SHP77 treated with DMSO at 0.1 percent for 48 hours (cell line): Measurements from ENCODE around the gene OAT.

Source experiments
- DNase-seq: peaks from one replicate; lab custom pipeline; 2025; lab: John Stamatoyannopoulos, UW

The OAT gene

GRCh38 chr10:124418726-124419501 lies at the start of gene OAT:
TSS of gene OAT (minus strand) at chr10:124418923. CDS start at chr10:124412171, 6,752 bp downstream.
- peak; percentile 89 for DNase-seq

DNA sequence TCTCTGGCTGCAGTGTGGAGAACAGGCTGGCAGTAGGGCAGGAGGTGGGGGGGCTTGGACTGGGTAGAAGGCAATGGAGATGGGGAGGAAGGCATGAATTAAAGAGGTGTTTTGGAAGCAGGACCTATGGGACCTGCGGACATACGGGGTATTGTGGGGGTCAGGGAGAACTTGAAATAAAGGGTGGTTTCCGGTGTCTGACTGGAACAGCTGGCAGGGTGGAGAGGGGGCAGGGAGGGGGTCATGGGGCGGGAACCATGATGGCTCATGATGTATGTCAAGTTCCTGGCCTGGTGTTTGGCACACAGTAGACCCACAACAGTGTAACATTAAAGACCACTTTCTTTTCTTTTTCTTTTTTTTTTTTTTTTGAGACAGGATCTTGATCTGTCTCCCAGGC lies 48.4 kb upstream of the OAT start:
- DNase-seq: no peak

GRCh38 chr10:124465777-124466488 lies 47.2 kb upstream of the OAT start:
- no peak for DNase-seq

DNA sequence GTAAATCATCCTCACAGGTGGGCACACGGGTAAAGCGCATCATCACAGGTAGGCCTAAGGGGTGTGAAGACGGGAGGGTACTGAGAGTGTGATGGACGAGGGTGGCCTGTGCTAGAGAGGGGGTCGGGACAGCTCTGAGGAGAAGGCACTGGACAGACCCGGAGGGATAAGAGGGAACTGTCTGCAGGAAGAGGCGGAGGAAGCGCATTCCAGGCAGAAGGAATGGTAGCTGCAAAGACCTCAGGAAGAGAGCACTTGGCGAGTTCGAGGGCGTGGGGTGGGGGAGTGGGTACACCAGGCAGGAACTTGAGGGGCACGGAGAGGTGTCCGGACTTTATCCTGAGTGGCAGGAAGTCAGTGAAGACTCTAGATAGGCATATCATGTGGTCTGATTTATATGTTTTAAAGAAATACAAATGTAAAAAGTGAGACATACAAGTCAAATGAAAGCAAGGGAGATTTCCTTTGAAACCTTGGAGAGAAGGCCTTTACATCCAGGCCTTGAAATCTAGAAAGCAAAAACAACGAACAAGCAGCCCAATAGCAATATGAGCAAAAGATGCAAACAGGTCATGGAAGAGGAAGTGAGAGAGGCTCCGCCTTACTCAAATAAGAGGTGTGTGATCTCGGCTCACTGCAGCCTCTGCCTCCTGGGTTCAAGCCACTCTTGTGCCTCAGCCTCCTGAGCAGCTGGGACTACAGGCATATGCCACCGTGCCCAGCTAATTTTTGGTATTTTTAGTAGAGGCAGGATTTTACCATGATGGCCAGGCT lies 46.5 kb upstream of the OAT start:
- no peak for DNase-seq

DNA sequence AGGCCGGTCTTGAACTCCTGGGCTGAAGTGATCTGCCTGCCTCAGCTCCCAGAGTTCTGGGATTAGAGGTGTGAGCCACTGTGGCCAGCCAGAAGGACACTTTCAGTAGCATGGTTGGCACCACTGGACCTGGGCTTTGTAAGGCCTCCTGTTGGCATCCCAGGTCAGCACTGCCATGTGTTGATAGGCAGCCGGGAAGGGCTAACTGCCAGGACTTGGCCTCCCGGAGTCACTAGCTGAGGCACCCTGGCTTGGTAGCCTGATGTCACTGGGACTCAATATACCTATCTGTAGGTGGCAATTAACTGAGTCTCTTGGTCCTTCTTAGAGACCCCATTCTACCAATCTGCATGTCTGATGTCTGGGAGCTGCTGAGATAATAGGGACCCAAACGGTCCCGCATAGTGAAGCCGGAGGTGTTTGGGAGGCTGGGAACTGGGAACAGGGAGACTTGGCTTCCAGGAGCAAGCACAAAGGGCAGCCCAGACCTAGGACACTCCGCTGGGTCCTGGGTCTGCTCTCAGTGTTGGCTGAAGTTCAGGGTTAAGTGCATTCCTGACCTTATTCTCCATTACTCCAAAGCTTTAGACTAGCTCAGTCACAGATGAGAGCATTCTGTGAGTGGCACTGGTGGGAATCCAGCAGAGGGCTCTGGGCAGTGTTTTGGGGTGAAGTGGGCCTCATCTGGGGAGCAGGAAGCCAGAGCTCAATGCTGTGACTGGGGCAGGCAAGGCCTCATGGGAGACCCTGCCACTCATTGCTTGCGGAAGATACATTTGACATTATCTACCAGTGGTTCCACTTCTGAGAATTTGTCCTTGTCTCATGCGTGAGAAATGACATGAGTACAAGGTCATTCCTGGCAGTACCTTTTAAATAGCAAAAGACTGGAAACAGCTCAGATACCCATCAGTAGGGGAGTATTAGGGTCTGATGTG lies 45.6 kb upstream of the OAT start:
- no peak for DNase-seq

DNA sequence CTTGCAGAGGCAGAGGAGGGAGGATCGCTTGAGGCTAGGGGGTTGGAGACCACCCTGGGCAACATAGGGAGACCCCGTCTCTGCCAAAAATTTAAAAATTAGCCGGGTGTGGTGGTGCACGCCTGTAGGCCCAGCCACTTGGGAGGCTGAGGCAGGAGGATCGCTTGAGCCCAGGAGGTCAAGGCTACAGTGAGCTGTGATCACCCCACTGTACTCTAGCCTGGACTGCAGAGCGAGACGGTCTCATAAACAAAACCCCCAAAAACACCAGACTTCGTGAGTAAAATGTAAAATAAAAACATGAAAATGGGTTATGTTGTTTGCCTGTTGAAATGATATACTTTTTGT lies 43.6 kb upstream of the OAT start:
- no peak for DNase-seq

DNA sequence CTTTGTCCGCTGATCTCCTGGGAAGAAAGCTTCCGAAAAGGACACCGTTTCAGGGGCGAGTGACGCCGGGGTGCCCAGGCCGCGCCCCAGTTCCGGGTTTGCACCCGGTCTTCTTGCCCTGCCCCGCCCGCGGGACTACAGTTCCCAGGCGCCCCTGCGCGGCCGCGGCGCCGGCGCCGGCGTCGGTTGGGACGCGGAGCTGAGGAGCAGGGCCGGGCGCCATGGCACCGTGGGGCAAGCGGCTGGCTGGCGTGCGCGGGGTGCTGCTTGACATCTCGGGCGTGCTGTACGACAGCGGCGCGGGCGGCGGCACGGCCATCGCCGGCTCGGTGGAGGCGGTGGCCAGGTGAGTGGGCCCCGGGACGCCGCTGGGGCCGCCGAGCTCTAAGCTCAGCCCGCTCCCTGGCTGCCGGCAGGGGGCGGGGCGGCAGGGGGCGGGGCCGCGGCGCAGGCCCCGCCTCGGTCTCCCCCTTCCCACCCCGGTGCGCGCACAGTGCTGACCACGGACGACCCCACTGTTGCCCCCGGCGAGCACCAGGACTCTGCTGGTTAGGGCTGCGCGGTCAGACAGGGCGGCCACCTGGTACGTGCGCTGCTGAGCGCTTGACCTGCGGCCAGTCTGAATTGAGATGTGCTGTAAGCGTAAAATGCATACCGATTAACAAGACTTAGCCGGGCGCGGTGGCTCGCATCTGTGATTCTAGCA lies 43.1 kb upstream of the OAT start, which contains the start of gene LHPP:
Gene LHPP (plus strand): TSS at position 182 of the 706 bp plus-strand sequence. CDS start 40 bp downstream, at position 222.
- DNase-seq: peak; percentile 55

GRCh38 chr10:124460144-124460543 lies 41.4 kb upstream of the OAT start:
- DNase-seq: no peak

DNA sequence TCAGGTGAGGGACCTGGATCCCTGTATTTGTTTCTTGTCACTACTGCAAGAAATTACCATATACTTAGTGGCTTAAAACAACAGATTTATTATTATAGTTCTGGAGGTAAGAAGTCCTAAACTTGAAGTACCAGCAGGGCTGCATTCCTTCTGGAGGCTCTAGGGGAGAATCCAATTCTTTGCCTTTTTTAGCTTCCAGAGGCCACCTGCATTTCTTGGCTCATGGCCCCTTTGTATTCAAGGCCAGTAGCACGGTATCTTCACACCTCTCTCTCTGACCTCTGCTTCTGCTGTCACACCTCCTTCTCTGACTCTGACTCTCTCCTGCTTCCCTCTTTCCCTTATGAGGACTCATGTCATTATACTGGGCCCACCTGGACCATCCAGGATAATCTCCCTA lies 40.7 kb upstream of the OAT start:
- no peak for DNase-seq

- DNase-seq: no peak
Measured at GRCh38 chr10:124458889-124459288, 40.2 kb upstream of the OAT start.

GRCh38 chr10:124458473-124458872 lies 39.8 kb upstream of the OAT start:
- no peak for DNase-seq

DNA sequence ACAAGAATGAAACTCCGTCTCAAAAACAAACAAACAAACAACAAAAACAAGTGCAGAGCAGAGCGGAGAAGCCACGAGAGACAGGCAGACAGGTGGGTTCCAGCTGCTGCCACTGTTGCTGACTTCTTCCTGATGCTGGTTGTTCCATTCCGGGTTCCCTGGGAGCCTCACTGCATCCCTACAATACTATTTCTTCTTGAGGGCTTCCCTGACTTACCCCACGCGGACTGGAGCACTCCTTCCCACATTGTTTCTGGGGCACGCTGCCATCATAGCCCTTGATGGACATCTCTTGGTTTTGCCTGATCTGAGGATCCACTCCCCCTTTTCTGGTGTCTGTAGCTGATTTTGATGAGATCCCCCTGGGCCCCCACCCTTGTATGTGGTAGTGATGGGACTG lies 36.7 kb upstream of the OAT start:
- DNase-seq: no peak

DNA sequence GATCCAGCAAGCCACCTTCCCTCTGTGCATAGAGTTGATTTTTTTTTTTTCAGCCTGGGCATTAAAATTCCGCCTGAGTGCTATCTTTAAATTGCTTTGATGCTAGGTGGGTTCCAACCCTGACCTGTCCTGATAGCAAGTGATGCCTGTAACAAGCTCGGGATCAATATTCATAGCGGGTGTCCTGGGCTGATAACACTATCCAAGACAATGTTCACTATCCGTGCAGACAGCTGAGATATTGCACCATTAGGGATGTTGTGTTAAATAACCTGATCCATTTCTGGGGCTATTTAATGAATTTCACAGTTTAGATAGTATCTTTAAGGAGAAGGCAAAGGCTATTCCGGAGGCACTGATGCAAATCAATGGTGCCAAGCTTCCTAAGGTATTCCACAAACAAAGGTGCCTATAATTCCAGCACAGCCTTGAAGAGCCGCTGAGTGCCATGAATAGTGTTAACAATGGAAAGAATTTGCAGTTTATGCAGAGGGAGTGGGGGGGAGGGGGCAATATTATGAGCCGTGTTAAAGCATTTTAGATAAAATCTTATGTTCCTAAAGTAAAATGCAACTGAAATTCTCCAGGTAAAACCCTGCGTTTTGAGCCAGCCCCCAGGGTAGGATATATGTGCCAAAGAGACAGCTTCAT lies 35.4 kb upstream of the OAT start:
- no peak for DNase-seq

DNA sequence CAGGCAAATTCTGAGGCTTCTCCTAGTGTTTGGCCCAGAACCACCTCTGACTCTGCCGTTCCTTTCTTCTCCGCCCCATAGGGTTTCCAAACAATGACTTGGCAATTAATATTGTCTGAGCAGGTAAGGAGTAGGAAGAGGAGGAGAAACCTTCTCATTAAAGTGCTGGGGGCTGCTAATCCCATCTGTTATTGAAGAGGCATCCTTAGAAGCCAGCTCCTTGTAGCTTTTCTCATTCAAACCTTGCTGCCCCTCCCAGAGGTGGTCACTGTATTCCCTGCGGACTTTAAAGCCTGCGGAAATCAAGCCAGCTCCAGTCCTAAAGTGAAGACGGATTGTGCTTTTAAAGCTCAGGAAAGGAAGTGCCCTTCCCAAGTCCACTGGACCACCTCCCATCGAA lies 32.6 kb upstream of the OAT start:
- DNase-seq: no peak

DNA sequence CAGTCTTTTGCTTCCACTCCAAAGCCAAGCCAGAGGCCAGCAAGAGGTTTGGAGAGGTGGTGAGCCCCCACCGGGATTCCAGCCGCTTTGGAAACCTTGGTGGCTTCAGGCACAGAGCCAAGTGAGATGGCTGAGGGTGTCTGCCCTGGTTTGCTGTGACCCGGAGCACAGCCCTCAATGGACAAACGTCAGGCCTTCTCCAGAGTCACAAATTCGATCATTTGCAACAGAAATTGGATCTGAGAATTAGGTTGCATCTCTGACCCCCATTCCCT lies 32.0 kb upstream of the OAT start:
- DNase-seq: no peak

GRCh38 chr10:124450012-124450782 lies 31.5 kb upstream of the OAT start, which contains the start of gene NKX1-2:
TSS of gene NKX1-2 (minus strand) at chr10:124450035. CDS start at chr10:124449943, 92 bp downstream.
- no peak for DNase-seq

GRCh38 chr10:124449170-124450011 lies 30.7 kb upstream of the OAT start:
- no peak for DNase-seq

DNA sequence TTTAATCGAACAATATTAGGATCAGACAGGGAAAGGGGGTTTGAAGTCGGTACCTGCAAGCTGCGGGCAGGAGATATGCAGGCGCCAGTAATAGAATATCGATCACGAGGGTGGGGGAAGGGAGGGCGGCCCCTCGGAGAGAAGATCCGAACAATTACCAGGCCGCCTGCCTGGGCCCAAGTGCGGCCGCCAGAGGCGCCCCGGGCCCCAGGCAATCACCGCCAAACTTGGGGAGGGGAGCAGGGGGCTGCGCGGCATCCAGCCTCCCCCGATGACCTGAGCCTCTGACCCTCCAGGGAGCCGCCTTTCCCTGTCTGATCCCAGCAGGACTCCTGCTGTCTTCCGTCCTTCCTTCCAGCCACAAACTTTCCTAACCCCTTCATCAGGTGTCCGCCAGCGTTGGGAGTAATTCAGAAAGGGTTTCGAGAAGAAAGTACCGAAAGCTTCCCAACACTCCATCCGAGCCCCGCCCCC lies 30.0 kb upstream of the OAT start:
- no peak for DNase-seq
